Measurements from ENCODE around the gene UBE2E1.

The UBE2E1 gene

DNA sequence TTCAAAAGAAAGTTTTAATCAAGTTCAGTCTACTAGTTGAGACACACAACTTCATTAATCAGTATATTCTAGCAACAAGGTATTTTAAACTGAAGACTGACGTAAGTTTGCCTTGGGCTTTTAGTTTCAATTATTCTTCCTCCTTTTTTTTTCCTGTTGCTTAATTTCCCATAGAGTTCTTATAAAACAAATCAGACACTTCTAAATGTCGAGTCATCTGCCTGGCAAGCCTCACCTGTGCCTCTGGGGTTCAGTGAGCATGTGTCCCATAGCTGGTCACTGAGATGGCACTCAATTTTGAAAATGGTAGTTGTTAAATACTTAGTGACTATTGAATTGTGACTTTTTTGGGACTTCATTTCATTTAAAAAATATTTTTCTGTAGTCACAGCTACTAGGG, 83.6 kb downstream of the UBE2E1 start:
- Histone ChIP-seq H3K27ac (ENCODE audit: low read depth, low read length, poor library complexity, severe bottlenecking) (no peak overlapping the region), H3K27me3 (ENCODE audit: insufficient read depth, low read length) (no peaks in the 10 kb centered on the region), H3K9me3 (ENCODE audit: low read length) (no peaks in the 10 kb centered on the region), H4K20me1 (ENCODE audit: insufficient read depth, low read length) (peaks cover 5% of the 10 kb centered on the region; the same call in 1 of the 2 replicates), H3F3A (ENCODE audit: insufficient read depth, low read length) (no peaks in the 10 kb centered on the region), H2AFZ (ENCODE audit: low read length) (no peak overlapping the region), H3K9ac (ENCODE audit: low read length) (no peak overlapping the region), H3K4me2 (ENCODE audit: low read length) (no peak overlapping the region), H3K4me1 (ENCODE audit: insufficient read depth, low read length, severe bottlenecking) (no peaks in the 10 kb centered on the region), H3K9me2 (ENCODE audit: low read depth, low read length) (no peaks in the 10 kb centered on the region), H3K36me3 (ENCODE audit: insufficient read depth, low read length) (peaks cover 40% of the 10 kb centered on the region; the same call in 1 of the 2 replicates), H3K4me3 (ENCODE audit: low read depth, low read length, poor library complexity, severe bottlenecking) (no peak overlapping the region), H3K79me2 (ENCODE audit: insufficient read depth, low read length) (no peaks in the 10 kb centered on the region)
- TF ChIP-seq EZH2 (IDR thresholded peaks at IDR 0.05; ENCODE audit: borderline replicate concordance, low read length): no peak
- TF ChIP-seq, protein P1, sequence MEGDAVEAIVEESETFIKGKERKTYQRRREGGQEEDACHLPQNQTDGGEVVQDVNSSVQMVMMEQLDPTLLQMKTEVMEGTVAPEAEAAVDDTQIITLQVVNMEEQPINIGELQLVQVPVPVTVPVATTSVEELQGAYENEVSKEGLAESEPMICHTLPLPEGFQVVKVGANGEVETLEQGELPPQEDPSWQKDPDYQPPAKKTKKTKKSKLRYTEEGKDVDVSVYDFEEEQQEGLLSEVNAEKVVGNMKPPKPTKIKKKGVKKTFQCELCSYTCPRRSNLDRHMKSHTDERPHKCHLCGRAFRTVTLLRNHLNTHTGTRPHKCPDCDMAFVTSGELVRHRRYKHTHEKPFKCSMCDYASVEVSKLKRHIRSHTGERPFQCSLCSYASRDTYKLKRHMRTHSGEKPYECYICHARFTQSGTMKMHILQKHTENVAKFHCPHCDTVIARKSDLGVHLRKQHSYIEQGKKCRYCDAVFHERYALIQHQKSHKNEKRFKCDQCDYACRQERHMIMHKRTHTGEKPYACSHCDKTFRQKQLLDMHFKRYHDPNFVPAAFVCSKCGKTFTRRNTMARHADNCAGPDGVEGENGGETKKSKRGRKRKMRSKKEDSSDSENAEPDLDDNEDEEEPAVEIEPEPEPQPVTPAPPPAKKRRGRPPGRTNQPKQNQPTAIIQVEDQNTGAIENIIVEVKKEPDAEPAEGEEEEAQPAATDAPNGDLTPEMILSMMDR (IDR thresholded peaks at IDR 0.05; ENCODE audit: low read length): no peak

DNA sequence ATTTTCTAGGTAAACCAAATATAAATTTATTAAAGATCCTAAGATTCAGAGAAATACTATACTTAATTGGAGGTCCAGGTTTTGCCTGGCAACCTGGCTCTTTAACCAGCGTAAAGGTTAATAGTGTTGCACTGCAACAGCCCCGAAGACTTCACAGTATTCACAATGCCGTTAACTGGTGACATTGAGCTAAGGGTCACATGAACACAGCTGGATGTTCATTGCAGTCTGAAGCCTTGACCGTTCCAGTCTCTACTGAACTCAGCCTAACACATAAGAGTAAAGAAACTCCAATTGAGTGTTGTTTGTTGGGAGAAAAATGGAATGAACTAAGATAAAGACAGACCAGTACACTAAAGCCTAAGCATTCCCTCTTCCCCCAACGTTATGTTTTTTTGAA, 84.2 kb downstream of the UBE2E1 start:
- H3F3A ChIP-seq (ENCODE audit: insufficient read depth, low read length): no peaks in the 10 kb centered on the region
- H3K4me2 ChIP-seq (ENCODE audit: low read length): no peak overlapping the region

GRCh38 chr3:23894254-23895061, 88.7 kb downstream of the UBE2E1 start:
- Histone ChIP-seq H4K20me1 (ENCODE audit: insufficient read depth, low read length) (no peaks in the 10 kb centered on the region), H3K36me3 (ENCODE audit: insufficient read depth, low read length) (peaks cover 51% of the 10 kb centered on the region)

More for the DNA sequence above, 84.2 kb downstream of the UBE2E1 start:
- Histone ChIP-seq H3K9ac (ENCODE audit: low read length) (no peak overlapping the region), H3K79me2 (ENCODE audit: insufficient read depth, low read length) (no peaks in the 10 kb centered on the region), H3K9me2 (ENCODE audit: low read depth, low read length) (no peaks in the 10 kb centered on the region), H3K4me3 (ENCODE audit: low read depth, low read length, poor library complexity, severe bottlenecking) (no peak overlapping the region), H3K36me3 (ENCODE audit: insufficient read depth, low read length) (peaks cover 40% of the 10 kb centered on the region; the same call in 1 of the 2 replicates), H4K20me1 (ENCODE audit: insufficient read depth, low read length) (peaks cover 5% of the 10 kb centered on the region; the same call in 1 of the 2 replicates), H3K27me3 (ENCODE audit: insufficient read depth, low read length) (no peaks in the 10 kb centered on the region), H3K9me3 (ENCODE audit: low read length) (no peaks in the 10 kb centered on the region), H3K4me1 (ENCODE audit: insufficient read depth, low read length, severe bottlenecking) (no peaks in the 10 kb centered on the region), H2AFZ (ENCODE audit: low read length) (no peak overlapping the region), H3K27ac (ENCODE audit: low read depth, low read length, poor library complexity, severe bottlenecking) (no peak overlapping the region)
- TF ChIP-seq, protein P1 (IDR thresholded peaks at IDR 0.05; ENCODE audit: low read length): no peak
- TF ChIP-seq EZH2 (IDR thresholded peaks at IDR 0.05; ENCODE audit: borderline replicate concordance, low read length): no peak

More at GRCh38 chr3:23894254-23895061, 88.7 kb downstream of the UBE2E1 start:
- Histone ChIP-seq H3K27me3 (ENCODE audit: insufficient read depth, low read length) (no peaks in the 10 kb centered on the region), H3K9me2 (ENCODE audit: low read depth, low read length) (no peaks in the 10 kb centered on the region), H3K79me2 (ENCODE audit: insufficient read depth, low read length) (no peaks in the 10 kb centered on the region), H2AFZ (ENCODE audit: low read length) (no peak overlapping the region), H3K27ac (ENCODE audit: low read depth, low read length, poor library complexity, severe bottlenecking) (no peak overlapping the region), H3K9me3 (ENCODE audit: low read length) (no peaks in the 10 kb centered on the region), H3K4me1 (ENCODE audit: insufficient read depth, low read length, severe bottlenecking) (no peaks in the 10 kb centered on the region), H3F3A (ENCODE audit: insufficient read depth, low read length) (no peaks in the 10 kb centered on the region), H3K9ac (ENCODE audit: low read length) (no peak overlapping the region), H3K4me2 (ENCODE audit: low read length) (no peak overlapping the region), H3K4me3 (ENCODE audit: low read depth, low read length, poor library complexity, severe bottlenecking) (no peak overlapping the region)
- TF ChIP-seq EZH2 (IDR thresholded peaks at IDR 0.05; ENCODE audit: borderline replicate concordance, low read length): no peak
- TF ChIP-seq, protein P1 (IDR thresholded peaks at IDR 0.05; ENCODE audit: low read length): no peak
